ENCODE measurements around the gene PTK7.

DNA sequence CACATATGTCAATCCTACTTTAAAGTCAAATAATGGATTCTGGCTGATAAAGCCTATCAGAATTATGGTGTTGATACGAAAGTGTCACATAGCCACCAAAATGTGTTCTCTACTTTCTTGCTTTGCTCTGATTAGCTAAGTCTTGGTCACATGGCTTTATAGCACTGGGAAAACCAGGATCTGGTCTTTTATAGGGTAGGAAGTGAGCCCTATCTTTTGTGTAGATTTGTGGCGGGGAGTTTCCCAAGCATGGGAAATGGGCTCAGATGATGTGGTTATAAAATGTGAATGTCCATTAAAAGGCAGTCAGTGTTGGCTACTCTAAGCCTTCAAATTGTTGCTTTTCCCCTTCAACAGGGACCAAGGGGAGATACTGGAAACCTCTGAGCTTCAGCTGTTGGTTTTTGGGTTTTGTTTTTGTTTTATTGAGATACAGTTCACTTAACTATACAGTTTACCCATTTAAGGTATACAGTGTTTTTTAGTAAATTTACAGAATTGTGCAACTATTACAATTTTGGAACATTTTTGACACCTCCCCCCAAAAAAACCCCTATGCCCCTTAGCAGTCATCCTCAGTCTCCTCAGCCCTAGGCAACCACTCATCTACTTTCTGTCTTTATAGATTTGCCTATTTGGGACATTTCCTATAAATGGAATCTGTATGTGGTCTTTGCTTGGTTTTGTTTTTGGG is 42.5 kb upstream of the PTK7 start:
- TF ChIP-seq OSR1 (CRISPR knock-in tag; IDR thresholded peaks at IDR 0.05) (no peak), ARNTL (CRISPR knock-in tag; IDR thresholded peaks at IDR 0.05; ENCODE audit: borderline replicate concordance, low read depth) (no peak), ZFP30 (CRISPR knock-in tag; IDR thresholded peaks at IDR 0.05) (no peak), RARB (CRISPR knock-in tag; IDR thresholded peaks at IDR 0.05) (no peak), GLIS3 (CRISPR knock-in tag; IDR thresholded peaks at IDR 0.05) (no peak), ZC3H10 (CRISPR knock-in tag; IDR thresholded peaks at IDR 0.05) (no peak), SNAI2 (CRISPR knock-in tag; IDR thresholded peaks at IDR 0.05) (no peak), TCF4 (CRISPR knock-in tag; IDR thresholded peaks at IDR 0.05; ENCODE audit: borderline replicate concordance) (no peak)
- TF ChIP-seq, protein P1, sequence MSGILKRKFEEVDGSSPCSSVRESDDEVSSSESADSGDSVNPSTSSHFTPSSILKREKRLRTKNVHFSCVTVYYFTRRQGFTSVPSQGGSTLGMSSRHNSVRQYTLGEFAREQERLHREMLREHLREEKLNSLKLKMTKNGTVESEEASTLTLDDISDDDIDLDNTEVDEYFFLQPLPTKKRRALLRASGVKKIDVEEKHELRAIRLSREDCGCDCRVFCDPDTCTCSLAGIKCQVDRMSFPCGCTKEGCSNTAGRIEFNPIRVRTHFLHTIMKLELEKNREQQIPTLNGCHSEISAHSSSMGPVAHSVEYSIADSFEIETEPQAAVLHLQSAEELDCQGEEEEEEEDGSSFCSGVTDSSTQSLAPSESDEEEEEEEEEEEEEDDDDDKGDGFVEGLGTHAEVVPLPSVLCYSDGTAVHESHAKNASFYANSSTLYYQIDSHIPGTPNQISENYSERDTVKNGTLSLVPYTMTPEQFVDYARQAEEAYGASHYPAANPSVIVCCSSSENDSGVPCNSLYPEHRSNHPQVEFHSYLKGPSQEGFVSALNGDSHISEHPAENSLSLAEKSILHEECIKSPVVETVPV (CRISPR knock-in tag; IDR thresholded peaks at IDR 0.05): no peak
- TF ChIP-seq, protein P2, sequence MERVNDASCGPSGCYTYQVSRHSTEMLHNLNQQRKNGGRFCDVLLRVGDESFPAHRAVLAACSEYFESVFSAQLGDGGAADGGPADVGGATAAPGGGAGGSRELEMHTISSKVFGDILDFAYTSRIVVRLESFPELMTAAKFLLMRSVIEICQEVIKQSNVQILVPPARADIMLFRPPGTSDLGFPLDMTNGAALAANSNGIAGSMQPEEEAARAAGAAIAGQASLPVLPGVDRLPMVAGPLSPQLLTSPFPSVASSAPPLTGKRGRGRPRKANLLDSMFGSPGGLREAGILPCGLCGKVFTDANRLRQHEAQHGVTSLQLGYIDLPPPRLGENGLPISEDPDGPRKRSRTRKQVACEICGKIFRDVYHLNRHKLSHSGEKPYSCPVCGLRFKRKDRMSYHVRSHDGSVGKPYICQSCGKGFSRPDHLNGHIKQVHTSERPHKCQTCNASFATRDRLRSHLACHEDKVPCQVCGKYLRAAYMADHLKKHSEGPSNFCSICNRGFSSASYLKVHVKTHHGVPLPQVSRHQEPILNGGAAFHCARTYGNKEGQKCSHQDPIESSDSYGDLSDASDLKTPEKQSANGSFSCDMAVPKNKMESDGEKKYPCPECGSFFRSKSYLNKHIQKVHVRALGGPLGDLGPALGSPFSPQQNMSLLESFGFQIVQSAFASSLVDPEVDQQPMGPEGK (CRISPR knock-in tag; IDR thresholded peaks at IDR 0.05; ENCODE audit: borderline replicate concordance): no peak
- TF ChIP-seq, protein P3, sequence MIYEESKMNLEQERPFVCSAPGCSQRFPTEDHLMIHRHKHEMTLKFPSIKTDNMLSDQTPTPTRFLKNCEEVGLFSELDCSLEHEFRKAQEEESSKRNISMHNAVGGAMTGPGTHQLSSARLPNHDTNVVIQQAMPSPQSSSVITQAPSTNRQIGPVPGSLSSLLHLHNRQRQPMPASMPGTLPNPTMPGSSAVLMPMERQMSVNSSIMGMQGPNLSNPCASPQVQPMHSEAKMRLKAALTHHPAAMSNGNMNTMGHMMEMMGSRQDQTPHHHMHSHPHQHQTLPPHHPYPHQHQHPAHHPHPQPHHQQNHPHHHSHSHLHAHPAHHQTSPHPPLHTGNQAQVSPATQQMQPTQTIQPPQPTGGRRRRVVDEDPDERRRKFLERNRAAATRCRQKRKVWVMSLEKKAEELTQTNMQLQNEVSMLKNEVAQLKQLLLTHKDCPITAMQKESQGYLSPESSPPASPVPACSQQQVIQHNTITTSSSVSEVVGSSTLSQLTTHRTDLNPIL (CRISPR knock-in tag; IDR thresholded peaks at IDR 0.05; ENCODE audit: low read depth): no peak

Data from SK-N-SH treated with all-trans-retinoic acid at 6 μM for 48 hours (cell line).